ENCODE data around the gene KIAA0753.
"Not testable (repeated sequence)": the region's sequence is repeated elsewhere in the genome, so short reads cannot be mapped to it uniquely, and the experiment has no call there.

Gene KIAA0753

DNA sequence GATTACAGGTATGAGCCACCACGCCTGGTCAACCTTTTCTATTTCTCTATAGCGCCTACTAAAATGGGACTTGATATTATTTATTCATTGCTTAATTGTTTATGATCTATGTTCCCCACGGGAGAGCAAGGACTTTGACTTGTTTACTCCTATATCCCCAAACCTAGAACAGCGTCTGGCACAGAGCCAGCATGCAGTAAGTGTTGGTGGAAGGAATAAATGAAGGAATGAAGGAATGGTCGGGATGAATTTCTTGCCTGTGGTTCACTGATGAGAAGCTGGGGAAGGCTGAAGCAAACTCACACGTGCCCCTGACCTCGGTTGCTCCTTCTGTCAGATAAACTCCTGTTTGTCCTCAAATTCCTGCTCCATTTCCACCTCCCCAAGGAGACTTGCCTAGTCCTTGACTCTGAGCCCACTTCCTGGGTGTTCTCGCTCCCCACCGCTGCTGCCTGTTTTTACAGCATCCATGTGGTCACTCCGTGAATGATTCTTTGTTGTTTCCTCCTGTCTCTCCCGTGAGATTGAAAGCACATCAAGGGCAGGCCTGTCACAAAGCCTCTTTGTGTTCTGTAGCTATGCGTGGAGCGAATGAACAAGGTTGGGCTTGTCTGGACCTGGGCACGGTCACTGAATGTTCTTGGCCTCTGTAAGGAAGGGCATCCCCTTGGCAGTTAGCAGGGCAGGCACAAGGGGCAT is 28.4 kb upstream of the KIAA0753 start:
- DNase-seq (ENCODE audit: low read depth) = no peak

DNA sequence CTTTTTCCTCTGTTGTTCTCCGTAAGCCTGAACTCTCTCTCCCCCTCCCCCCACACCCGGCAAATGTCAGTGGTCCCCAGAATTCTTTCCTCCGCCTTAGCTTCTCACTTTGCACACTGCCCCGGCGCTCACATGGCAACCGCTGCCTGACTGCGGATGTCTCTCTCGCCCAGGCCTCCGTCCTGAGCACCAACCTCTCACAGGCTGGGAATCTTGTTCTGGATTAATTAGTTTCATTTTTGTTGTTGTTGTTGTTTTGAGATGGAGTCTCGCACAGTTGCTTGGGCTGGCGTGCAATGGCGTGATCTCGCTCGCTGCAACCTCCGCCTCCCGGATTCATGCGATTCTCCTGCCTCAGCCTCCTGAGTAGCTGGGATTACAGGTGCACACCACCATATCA is 27.7 kb upstream of the KIAA0753 start:
- no peak for DNase-seq (ENCODE audit: low read depth)

DNA sequence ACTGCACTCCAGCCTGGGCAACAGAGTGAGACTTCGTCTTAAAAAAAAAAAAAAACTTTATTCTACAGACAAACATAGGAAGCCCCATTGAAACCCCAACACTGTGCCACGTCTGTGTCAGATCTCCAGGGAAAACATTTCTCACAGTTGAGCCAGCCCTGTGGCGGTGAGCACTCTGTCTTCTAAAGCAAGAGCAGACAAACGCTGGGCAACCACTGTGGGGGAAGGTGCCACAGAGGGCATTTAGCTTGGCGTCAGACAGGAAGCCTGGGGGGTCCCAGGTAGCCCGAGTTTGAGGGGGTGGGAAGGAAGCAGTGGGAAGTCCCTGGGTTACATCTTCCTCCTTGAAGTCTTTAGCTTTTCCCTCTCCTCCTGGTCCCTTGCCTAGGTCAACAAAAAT is 27.0 kb upstream of the KIAA0753 start:
- no peak for DNase-seq (ENCODE audit: low read depth)

DNA sequence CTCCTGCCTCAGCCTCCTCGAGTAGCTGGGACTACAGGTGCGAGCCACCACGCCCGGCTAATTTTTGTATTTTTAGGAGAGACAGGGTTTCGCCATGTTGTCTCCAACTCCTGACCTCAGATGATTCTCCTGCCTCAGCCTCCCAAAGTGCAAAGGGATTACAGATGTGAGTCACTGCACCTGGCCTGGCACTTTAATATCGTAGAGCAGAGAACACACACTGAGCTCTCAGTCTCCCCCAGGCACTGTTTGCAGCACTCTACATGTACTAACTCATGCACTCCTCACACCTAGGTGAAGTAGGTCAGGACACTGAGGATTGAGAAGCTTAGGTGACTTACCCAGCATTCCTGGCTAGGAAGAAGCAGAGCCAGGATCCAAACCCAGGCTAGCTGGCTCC is 26.0 kb upstream of the KIAA0753 start:
- DNase-seq (ENCODE audit: low read depth) = no peak

DNA sequence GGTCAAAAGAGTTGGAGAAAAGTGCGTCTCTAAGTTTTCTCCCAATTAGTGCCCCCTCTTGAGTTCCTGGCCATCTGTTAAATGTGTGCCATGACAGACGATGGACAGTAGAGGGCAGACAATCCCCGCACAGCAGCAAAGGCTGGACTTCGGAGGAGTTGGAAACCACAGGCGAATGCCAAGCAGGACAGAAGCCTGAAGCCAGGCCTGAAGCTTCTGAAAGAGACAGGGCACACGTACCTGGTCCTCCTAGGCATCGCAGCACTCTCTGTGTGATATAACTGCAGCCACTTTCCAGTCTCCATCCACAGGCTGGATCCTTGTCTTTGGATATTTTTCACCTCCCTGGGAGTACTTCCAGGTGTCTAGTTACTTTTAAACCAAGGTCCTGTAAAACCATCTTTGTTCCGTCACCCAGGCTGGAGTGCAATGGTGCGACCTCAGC is 25.6 kb upstream of the KIAA0753 start:
- DNase-seq (ENCODE audit: low read depth) = peak; percentile 82

DNA sequence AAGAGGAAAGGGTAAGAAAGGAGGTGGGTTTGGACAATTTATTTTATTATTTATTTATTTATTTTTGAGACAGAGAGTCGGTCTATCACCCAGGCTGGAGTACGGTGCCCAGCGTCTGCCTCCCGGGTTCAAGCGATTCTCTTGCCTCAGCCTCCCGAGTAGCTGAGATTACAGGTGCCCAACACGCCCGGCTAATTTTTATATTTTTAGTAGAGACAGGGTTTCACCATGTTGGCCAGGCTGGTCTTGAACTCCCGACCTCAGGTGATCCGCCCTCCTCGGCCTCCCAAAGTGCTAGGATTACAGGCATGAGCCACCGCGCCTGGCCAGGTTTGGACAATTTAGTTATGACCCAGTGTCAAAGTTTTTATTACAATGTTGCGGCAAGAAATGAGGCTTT is 22.7 kb upstream of the KIAA0753 start:
- DNase-seq (ENCODE audit: low read depth) = not testable (repeated sequence)

DNA sequence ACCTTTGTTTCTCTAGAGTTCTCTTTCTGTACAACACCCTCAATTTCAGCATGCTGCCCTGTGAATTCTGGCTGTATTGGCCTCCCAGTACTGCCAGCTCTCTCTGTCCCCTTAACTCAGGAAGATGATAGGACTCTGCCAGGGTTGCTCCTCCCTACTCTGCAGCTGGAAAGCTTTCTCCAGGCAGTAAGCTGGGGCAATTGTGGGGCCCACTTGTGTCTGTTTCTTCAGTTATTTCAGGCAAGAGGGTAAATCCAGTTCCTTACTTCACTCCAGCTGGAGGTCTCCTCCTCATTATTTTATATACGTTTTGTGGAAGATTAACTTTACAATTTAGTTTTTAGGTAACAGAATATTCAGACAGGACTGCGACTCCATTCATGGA is 20.9 kb upstream of the KIAA0753 start:
- DNase-seq (ENCODE audit: low read depth) = no peak

DNA sequence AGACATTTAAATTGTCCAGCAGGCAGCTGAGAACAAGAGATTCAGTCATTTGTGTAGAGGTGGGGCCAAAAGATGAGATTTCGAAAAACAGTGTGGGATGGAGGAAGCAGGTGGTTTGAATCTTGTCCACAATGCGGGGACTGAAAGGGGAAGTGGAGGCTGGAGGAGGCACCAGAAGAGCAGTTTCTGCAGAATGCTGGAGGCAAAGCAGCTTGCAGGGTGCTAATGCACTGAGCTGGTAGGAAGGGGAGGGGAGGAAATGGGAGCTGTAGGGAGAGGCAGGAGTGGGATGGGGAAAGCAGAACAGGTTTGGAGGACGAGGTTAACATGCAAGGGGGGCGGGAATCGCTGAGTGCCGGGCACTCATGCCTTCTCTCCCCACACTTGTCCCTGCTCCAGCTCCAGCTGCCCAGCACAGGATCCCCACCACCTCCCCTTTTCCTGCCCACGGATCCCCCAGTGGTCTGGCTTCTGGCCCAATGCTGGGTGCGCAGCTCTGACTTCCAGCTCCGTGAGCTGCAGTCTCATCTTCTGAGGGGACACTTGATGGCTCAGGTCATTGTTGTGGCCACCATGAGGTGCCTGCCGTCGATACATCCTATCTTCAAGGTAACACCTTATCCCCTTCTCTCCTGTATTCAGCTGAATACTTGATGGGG is 20.4 kb upstream of the KIAA0753 start:
- DNase-seq (ENCODE audit: low read depth) = no peak

DNA sequence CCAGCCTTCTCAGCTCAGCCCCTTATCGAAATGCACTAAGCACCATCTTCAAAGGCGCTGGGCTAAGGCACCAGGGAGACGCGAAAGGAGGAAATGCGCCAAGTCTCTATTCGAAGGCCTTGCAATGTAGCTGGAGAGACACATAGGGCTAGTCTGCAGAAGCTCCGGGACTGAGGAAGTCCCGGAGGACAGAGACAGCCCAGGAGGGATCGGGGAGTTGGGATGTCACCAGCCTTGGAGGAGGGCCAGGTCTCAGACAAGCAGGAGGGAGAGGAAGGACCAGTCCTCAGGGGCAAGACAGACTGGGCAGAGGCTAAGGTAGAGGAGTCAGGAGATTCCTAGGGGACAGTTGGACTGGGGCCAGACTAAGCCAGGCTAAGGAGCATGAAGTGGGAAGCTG is 19.6 kb upstream of the KIAA0753 start:
- DNase-seq (ENCODE audit: low read depth) = no peak

DNA sequence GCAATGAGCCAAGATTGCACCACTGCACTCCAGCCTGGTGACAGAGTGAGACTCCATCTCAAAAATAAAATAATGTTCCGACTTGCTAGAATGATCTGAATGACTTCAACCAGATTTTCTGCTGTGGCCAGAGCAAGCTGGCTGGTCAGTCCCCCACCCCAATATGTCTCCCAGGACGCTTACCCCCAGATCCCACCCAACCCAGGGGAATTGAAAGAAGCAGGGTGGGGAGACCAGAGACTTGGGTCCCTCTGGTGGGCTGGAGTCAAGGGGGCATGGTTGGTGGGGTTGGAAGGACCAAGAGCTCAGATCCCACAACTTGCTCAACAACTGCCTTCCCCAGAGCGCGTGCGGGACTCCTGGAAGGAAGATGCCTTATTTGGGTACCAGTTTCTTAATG is 17.9 kb upstream of the KIAA0753 start:
- not testable (repeated sequence) for DNase-seq (ENCODE audit: low read depth)

DNA sequence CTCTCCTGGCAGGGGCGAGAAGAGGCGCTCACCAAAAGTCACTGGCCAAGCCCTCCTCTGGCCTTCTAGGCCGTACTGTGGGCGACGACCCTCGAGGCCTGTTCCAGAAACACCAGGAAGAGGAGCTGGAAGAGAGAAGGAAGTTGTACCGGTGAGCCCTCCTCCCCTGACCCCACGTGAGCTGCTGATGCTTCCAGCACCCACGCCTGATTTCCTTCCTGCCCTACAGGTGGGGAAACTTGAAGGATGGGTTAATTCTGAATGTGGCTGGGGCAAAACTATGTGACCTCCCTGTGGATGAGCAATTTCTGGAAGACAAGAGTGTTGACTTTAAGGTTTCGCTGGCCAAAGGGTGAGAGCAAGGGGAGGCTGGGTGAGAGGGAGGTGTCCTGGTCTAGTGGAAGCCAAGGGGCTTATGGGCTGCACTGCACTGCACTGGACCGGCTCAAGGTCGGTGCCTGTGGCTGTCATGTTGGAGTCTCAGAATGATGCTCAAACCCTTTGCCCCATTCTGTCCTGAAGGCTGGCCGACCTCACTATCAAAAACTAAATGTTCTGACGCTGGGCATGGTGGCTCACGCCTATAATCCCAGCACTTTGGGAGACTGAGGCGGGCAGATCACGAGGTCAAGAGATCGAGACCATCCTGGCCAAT is 17.2 kb upstream of the KIAA0753 start:
- no peak for DNase-seq (ENCODE audit: low read depth)

DNA sequence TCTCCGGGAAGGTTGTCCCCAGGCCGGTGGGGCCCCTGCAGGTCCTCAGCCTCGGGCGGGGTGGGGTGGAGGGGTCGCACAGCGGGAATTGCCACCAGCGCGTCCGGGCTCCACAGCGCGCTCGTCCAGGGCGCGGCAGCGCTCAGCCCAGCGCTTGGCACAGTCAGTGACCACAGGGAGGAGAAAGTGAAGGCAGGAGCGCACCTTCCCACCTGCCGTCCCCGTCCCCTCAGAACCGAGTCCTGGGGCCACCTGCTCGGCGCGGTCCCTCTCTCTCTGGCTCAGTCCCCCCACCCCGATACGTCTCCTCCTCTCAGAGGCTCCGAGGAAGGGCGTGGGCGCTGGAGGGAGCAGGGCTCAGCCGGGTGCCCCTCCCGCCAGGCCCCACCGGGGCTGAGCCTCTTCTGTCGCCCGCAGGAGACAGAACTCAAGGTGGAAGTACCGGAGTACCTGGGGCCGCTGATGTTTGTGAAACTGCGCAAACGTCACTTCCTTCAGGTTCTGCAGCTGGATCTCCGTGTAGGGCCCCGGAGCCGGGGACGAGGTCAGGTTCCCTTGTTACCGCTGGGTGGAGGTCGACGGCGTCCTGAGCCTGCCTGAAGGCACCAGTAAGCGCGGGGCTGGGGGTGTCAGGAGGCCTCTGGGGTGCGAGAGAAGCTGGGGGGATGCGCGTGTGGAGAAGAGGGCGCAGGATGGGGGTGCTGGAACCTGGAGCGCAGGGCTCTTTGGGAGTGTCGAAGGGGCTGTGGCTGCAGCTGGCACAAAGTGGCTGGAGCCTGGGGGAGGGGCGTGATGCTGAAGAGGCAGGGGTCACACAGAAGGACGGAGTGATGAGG is 16.5 kb upstream of the KIAA0753 start:
- DNase-seq (ENCODE audit: low read depth) = not testable (repeated sequence)

DNA sequence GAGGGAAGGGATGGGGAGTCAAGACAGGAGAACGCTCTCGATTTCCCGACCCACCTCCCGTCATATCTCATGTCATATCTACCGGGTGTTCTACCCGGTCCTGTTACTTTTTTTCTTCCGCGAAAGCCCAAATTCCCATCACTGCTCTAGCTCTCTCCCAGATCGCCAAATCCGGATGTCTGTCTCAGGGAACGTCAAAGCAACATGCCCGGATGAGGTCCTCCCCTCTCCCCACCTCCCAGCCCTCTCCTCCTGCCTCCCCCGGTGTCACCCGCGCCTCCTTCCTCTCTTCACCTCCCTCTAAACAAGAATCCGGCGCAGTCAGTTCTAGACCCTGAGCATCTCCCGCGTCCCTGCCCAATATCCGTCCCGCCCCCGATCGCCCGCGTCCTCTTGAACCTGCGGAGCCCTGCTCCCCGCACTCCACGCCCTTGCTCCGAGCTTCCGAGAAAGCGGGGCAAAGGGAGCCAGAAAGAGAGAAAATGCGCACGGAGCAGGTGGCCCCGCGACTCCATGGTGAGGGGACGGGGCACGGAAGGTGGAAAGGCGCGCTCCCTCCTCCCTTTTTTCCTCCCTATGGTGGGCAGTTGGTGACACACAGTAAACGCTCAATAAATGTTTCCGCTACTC is 15.3 kb upstream of the KIAA0753 start:
- not testable (repeated sequence) for DNase-seq (ENCODE audit: low read depth)

DNA sequence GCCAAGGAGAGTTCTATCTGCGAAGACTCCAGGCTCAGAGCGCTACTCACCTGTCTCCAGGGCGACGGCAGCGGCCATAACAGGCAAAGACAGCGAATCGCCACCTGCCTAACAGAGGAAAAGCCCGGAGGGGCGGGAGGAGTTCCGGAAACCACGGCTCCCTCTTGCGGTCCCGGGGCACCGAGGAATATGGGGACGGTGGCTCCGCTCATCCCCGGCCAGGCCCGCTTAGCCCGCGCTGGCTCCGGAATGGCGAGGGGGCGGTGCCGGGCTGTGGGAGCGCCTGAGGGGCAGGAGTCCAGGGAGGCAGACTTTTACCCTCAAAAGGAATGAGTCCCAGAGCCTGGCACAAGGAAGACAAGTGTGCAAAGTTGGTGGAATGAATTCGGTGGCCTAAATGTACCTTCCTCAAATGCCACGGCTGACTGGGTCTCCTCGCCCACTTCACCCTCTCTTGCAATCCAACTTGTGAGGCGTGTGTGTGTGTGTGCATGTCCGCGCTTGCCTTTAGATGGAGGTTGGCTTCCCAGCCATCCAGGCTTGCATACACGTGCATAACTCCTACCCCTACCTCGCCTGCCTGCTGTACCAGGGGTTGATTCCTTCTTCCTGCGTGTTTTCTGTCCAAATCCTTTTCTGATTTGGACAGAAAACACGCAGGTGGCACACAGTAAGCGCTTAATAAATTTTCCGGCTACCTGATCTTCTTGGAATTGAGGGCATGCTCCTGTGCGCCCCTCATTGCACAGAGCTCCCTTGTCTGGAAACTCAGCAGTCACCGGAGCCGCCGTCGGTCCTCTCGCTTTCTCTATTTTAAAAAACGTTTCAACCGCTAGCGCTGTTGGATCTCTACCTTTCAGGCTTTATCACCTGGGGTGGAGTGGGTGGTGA is 14.6 kb upstream of the KIAA0753 start:
- no peak for DNase-seq (ENCODE audit: low read depth)

DNA sequence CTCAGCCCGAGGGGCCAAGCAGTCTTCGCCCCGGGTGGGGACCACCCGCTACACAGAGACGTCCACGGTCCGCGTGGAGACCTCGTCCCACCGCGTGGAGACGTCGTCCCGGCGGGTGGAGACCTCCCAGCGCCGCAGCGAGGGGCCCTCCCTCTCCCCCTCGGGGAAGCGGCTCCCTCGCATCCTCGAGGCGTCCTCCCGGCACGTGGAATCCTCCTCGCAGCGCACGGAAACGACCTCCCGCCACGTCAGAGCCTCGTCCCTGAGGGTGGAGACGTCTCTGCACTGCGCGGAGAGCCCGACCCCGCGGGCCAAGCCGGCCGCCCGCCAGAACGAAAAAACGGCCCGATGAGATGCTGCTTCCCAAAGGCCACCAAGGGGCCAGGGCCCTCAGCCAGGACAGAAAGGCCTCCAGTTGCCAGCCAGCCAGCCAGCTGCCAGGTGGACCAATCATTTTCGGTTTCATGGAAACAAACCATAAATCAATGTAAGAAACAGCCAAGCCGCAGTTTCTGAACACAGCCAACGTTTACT is 11.5 kb upstream of the KIAA0753 start:
- DNase-seq (ENCODE audit: low read depth) = no peak

DNA sequence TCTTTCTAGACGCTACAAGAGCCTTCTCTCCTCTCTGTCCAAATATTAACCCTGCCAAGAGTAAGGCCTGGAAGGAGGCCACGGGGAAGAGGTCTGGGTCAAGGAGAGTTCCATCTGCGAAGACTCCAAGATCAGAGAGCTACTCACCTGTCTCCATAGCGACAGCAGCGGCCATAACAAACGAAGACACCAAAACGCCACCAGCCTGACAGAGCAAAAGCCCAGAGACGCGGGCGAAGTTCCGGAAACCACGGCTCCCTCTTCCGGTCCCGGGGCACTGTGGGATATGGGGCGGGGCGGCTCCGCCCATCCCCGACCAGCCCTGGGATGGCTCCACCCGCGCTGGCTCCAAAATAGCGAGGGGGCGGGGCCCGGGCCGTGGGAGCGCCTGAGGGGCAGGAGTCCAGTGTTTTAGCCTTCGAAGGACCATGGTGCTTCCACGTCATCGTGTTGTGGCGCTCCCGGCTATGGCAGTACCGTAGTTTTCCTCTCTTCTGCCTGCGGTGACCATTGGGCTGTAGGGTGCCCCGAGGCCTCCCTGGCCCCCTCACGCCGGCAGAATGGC is 10.9 kb upstream of the KIAA0753 start, which contains the start of the genes C17orf100 and MED31:
C17orf100 (plus strand) TSS at position 409 of the 565 bp plus-strand sequence; CDS start at position 561, 152 bp downstream.
MED31 (minus strand) TSS at position 252 of the 565 bp plus-strand sequence; CDS start at position 175, 77 bp downstream.
- peak; percentile 95 for DNase-seq (ENCODE audit: low read depth)

DNA sequence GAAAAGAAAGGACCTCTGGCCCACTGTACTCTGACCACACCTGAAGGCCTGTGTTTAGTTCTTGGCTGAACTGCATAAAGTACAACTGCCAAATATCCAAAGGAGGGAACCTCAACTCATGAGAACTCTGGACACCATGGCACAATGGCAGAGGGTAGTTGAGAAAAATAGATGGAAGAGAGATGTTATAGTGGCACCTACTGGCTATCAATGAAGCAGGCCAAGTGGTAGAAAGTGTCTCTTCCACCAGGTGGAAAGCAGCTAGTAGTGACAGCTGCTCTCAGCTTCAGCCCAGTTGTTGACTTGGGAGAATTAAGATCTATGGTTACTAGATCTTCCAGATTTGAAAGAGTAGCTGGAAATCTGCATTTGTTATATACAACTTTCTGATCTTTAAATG is 7.7 kb upstream of the KIAA0753 start:
- DNase-seq (ENCODE audit: low read depth) = peak; percentile 45

DNA sequence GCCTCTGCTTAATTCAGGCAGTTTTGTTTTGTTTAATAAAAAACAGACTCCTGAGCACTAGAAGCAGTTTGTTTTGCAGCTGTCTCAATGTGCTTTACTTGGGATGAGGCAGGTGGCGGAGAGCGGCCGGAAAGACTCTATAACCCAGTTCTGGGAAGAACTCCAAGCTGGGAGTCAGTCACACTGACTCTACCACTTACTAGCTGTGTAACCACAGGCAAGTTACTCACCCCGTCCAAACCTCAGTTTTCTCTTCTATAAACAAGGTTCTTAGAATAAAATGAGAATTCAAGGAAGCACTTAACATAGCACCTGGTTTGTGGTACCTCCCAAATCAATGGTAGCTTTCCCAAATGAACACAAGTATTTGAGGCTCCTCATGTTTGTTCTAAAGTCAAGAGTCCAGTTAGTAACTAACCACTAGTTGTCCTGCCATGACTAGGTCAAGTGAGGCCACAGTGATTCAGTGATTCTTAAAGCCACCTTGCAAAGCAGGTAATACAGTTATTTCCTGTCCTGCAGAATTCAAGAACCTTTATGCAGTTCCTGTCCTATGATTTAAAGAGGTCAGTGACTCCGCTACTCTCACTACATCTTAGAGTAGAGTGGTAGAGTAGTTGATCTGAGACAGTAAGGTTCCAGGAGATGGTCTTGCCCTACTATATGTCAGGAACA is 3.1 kb upstream of the KIAA0753 start:
- peak; percentile 86 for DNase-seq (ENCODE audit: low read depth)

DNA sequence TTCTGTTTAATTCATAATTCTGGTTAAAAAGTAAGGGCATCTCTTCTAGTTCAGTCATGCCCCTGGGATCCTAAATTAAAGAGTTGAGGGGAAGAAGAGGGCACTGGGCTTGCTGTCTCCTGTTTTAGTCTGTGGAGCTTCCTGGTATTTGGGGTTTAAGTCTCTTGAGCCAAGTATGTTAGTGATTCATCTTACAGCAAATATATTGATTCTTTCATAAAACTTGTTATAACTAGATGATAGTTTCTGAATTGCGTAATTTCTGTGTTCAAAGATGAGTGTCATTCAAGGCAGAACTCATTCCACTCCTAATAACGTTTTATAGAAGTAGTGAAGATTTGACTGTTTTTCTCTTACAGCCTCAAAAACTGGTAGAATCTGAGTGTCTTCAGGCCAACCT is 2.1 kb upstream of the KIAA0753 start:
- DNase-seq (ENCODE audit: low read depth) = peak; percentile 35
